GM12801 (cell line): ENCODE measurements around the gene CAND2.

ENCODE experiments used
- TF ChIP-seq, protein P1 (sequence below): IDR thresholded peaks from one replicate; pipeline ENCODE4 v1.5.1; 2011; ENCODE audit warnings: control low read depth; ENCODE audit not compliant: insufficient read length; ENCODE audit errors: extremely low read depth

Gene CAND2

GRCh38 chr3:12799525-12800440 is 3.3 kb downstream of the CAND2 start:
- TF ChIP-seq, protein P1, sequence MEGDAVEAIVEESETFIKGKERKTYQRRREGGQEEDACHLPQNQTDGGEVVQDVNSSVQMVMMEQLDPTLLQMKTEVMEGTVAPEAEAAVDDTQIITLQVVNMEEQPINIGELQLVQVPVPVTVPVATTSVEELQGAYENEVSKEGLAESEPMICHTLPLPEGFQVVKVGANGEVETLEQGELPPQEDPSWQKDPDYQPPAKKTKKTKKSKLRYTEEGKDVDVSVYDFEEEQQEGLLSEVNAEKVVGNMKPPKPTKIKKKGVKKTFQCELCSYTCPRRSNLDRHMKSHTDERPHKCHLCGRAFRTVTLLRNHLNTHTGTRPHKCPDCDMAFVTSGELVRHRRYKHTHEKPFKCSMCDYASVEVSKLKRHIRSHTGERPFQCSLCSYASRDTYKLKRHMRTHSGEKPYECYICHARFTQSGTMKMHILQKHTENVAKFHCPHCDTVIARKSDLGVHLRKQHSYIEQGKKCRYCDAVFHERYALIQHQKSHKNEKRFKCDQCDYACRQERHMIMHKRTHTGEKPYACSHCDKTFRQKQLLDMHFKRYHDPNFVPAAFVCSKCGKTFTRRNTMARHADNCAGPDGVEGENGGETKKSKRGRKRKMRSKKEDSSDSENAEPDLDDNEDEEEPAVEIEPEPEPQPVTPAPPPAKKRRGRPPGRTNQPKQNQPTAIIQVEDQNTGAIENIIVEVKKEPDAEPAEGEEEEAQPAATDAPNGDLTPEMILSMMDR, result no peak

DNA sequence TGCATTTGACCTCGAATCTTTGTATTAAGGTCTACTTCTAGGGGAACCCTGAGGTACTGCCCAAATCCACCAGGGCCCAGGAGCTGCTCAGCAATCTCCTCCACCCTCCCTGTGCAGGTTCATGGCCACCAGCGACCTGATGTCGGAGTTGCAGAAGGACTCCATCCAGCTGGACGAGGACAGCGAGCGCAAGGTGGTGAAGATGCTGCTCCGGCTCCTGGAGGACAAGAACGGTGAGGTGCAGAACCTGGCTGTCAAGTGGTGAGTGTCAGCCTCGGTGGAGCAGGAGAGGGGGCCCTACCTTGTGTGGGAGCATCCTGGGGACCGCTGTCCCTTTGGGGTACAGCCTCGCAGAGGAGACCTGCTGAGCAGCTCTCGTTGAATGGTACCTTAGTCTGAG is 6.9 kb downstream of the CAND2 start:
- TF ChIP-seq, protein P1, result no peak

DNA sequence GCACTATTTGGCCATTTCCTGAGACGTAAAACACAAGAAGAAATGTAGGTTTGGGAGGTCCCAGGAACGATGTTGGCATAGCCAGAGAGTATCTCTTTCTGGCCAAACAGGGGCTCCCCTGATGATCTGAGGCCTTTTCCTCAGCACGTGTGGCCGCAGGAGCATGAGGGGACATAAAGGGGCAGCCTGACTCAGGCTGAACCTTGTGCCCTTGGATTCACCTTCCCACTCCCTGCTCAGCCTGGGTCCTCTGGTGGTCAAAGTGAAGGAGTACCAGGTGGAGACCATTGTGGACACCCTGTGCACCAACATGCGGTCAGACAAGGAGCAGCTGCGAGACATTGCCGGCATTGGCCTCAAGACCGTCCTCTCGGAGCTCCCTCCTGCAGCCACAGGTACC is 10.6 kb downstream of the CAND2 start:
- TF ChIP-seq, protein P1, result no peak

GRCh38 chr3:12807601-12808359 is 11.3 kb downstream of the CAND2 start:
- TF ChIP-seq, protein P1, result no peak

- TF ChIP-seq, protein P1, result no peak
Observed at GRCh38 chr3:12808587-12808986, 12.1 kb downstream of the CAND2 start.

- TF ChIP-seq, protein P1, result no peak
Observed at GRCh38 chr3:12809001-12809400, 12.5 kb downstream of the CAND2 start.

DNA sequence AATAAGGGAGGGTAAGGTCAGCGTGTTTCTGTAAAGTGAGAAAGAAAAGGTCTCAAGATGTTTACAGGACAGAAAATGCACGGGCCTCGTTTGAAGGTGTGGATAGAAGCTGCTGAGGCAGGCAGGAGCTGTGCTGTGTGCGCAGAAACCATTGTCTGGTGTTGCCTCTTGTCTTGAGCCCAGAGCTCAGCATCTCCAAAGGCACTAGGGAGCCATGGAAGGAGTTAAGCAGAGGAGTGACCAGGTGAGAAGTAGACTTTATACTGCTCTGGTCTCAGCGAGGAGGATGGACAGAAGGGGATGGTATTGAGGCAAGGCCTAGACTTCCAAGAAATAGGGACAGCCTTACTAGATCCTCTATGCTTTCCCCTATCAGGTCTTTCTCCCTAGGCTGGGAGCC is 13.0 kb downstream of the CAND2 start:
- TF ChIP-seq, protein P1, result no peak
